Suprapubic skin (tissue), 4 donors: ENCODE results near the gene DNAJC22.

Experiments used
- CTCF ChIP-seq, 2 donors: fragments of 200-600 bp in 1 of 2; fragments of 450-650 bp in 1 of 2; sonication (generic) in 1 of 2; IDR thresholded peaks; one replicate each; pipeline ENCODE4 v1.5.1; 2016 to 2019; ENCODE audit warnings: antibody characterized with exemption in 2 of 2, mild to moderate bottlenecking in 1 of 2, moderate library complexity in 1 of 2
- POLR2A ChIP-seq, 2 donors: fragments of 450-650 bp; IDR thresholded peaks; one replicate each; pipeline ENCODE4 v1.6.1; 2017; ENCODE audit warnings: antibody characterized with exemption in 2 of 2, mild to moderate bottlenecking in 2 of 2, moderate library complexity in 2 of 2
- POLR2AphosphoS5 ChIP-seq, 3 donors: sonication (generic); formaldehyde crosslinking; IDR thresholded peaks; one replicate each; pipeline ENCODE4 v1.6.1; 2017; ENCODE audit warnings: antibody characterized with exemption in 3 of 3

DNA sequence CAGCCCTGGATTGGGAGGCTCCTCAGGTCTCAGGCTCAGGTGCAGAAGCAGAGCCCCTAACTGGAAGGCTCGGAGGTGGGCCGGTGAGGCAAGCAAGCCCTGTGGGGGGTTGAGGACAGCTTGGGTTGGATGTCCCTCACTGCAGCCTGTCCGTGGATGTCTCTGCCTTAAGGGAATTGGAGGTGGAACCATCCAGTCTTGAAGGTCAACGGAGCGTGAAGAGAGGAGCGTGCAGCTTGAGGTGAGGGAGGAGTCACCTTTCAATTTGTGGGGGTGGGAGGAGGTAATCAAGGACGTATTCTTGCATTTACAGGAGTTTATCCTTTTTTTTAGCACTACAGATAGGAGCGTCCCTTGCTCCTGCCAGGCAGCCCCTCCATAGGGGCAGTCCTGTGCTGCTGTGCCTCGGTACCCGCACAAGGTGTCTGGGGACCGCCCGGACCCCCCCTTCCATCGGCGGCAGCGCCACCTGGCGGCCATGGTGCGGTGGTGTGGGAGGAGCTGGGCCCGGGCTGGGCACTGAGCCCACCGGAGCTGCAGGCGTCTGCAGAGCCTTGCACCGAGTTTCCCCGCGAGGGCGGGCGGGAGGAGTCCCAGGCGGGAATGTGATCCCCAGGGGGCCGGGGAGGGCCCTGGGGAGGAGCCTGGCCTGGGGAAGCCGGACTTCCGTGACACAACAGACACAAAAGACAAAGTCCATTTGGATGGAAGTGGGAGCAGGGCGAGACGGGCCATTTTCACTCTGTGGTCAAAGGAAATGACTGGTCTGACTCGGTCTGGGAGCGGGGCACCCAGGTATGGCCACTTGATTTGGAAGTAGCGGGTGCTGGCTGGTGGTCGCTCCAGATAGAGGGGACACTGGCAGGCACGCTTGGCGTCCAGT lies 864 bp downstream of the DNAJC22 start:
- TF ChIP-seq CTCF (IDR thresholded peaks at IDR 0.05) (peak; percentile 76 to 97), POLR2AphosphoS5 (IDR thresholded peaks at IDR 0.05) (no peak), POLR2A (IDR thresholded peaks at IDR 0.05) (no peak)
